22Rv1 (cell line): ENCODE results near the gene SPRN.
A peak's percentile ranks its signal among the peaks of the same experiment; 100 is the strongest.
"Not testable (repeated sequence)": the region's sequence is repeated elsewhere in the genome, so short reads cannot be mapped to it uniquely, and the experiment has no call there.

Experiments used
- H3K27ac ChIP-seq: fragments of 450-650 bp; 2 replicates; pipeline ENCODE4 v1.5.1; 2017
- ZFX ChIP-seq: fragments of 450-650 bp; IDR thresholded peaks from 2 replicates; pipeline ENCODE4 v1.6.1; 2017; ENCODE audit warnings: antibody characterized with exemption, borderline replicate concordance
- TF ChIP-seq, protein P1 (sequence below): fragments of 450-650 bp; IDR thresholded peaks from 2 replicates; pipeline ENCODE4 v1.5.1; 2017; ENCODE audit warnings: mild to moderate bottlenecking

Gene SPRN

DNA sequence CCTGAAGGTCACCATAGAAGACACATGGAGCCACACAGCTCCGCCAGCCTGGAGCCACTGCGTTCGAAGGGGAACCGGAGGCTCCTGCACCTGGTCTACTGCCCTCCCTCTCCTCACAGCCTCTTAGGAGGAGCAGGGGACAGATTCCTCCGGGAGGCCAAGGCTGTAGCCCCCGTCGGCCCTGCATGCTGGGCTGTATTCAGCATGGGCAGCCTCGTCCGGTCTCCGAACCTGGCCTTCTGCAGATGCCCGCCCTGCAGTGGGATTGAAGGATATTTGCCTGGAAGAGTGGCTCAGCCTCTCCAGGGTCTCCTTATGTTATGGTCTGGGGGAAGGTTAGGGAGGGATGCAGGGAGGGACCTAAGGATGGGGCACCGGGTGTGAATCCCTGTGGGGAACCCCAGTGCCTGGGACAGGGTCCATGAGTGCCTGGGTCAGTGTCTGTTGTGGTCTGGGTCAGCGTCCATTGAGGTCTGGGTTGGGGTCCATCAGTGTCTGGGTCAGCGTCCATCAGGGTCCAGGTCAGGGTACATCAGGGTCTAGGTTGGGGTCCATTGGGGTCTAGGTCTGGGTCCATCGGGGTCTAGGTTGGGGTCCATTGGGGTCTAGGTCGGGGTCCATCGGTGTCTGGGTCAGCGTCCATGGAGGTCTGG, 16.3 kb upstream of the SPRN start:
- no peak for TF ChIP-seq ZFX
- TF ChIP-seq, protein P1, sequence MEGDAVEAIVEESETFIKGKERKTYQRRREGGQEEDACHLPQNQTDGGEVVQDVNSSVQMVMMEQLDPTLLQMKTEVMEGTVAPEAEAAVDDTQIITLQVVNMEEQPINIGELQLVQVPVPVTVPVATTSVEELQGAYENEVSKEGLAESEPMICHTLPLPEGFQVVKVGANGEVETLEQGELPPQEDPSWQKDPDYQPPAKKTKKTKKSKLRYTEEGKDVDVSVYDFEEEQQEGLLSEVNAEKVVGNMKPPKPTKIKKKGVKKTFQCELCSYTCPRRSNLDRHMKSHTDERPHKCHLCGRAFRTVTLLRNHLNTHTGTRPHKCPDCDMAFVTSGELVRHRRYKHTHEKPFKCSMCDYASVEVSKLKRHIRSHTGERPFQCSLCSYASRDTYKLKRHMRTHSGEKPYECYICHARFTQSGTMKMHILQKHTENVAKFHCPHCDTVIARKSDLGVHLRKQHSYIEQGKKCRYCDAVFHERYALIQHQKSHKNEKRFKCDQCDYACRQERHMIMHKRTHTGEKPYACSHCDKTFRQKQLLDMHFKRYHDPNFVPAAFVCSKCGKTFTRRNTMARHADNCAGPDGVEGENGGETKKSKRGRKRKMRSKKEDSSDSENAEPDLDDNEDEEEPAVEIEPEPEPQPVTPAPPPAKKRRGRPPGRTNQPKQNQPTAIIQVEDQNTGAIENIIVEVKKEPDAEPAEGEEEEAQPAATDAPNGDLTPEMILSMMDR: no peak

DNA sequence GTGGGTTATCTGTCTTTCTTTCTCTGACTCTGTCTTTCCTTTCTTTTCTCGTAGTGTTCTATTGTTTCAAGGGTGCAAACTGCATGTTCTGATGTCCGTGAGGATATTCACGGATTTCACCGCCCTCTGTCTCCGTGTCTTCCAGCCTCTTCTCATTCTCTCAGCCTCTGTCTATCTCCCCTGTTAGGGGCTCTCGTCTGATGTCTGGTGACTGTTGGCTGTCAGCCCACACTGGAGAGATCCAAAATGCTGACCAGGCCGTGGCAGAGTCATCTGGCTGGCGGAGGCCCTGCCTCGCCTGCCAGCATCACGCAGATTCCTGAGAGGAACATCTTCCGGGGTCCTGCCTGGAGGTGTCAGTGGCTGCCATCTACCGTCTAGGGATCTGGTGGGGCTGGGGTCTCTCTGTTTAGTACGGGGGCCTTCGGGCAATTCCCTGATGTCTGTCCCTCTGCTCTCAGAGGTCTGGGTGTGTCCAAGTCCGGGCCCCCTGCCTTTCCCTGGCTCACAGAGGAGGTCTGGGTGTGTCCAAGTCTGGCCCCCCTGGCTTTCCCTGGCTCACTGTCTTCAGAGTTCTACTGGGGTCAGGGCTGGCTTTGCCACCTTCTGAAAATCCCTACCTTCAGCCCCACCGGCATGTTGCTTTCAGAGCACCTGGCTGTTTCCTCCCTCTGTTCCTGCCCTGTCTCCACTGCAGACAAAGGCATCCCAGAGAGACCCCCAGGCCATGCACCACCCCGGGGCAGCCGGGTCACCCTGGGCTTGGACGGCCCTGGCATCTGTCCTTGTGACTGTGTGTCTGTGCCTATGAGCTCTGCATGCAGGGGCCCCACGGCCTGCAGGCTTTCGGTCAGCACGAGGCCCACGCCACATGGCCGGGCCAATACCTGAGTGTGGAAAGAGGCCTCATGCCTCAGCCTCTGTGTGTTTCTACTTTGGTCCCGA, 15.4 kb upstream of the SPRN start:
- no peak for TF ChIP-seq ZFX
- TF ChIP-seq, protein P1: no peak
- no peak overlapping the region for H3K27ac ChIP-seq

More for the DNA sequence above, 16.3 kb upstream of the SPRN start:
- H3K27ac ChIP-seq: no peak overlapping the region

DNA sequence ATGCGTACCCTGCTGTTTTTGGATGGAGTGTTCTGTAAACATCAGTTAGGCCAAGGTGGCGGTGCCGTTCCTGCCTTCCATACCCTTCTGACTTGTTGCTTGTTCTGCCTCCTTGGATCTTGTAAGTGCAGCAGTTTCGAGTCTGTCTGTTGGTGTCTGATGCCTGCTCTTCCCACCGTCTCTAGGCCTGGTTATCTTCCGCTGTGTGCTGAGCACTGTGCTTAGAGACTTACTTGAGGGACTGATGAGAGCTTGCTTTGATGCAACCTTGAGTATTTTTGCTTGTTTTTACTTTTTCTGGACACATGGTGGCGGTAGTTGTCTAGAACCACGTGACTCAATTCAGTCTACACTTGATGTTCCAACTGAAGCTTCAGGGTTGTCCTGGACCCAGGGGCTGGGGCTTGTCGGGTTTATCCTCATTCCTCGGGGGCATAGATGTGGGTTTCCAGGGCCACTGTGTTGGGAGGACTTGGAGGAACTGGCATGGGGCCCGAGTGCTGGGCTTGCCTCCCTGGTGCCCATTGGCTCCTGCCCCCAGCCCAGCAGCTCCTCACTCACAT, 14.4 kb upstream of the SPRN start:
- TF ChIP-seq, protein P1: peak; percentile 68
- no peak for TF ChIP-seq ZFX
- no peak overlapping the region for H3K27ac ChIP-seq

DNA sequence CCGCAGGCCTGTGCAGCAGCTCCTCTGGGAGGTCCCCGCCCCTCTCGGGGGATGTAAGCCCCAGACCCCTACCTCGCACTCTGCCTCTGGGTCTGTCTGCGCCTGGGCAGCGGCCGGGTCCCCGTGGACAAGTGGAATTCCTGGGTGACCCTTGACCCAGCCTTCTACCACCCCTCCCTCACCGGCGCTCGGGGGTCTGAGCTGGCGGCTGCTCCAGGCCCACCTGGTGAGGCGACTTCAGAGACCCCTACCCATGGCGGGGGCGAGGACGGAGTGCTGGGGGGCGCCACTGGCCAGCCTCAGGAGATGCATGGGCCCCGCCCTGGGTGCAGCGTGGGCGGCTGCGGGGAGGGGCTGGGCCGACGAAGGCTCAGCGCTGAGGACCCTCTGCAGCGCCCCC, 8.4 kb upstream of the SPRN start:
- not testable (repeated sequence) for H3K27ac ChIP-seq

DNA sequence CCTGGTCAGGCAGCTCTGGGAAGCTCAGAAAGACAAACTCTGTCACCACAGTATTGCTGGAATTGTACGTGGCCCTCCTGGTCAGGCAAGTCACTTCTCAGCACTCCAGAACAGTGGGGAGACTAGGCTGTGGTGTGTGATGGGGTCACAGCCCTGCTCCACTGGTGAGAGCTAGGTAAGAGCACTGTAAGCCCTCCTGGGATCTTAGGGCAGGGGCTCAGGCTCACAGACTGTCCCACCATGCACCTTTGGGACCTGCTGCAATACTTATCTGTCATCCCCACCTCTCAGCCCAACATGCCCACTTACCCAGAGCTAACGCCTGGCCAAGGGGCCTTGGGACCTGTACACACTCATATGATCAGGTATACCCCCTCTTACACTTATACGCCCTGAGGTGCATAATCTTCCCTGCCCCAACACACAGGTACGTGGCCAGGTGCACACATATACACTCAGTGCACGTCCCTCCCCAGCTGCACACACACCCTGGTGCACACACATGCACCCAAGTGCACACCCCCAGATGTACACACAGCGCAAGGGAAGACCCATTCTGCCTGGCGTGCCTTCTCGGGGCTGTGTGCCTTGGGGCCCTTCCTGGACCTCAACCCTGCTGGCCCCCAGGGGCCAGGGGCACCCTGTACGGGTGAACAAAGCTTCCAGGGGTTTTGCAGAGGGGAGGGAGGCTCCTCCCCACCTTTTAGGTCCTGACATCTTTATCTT, 7.6 kb upstream of the SPRN start:
- not testable (repeated sequence) for H3K27ac ChIP-seq

DNA sequence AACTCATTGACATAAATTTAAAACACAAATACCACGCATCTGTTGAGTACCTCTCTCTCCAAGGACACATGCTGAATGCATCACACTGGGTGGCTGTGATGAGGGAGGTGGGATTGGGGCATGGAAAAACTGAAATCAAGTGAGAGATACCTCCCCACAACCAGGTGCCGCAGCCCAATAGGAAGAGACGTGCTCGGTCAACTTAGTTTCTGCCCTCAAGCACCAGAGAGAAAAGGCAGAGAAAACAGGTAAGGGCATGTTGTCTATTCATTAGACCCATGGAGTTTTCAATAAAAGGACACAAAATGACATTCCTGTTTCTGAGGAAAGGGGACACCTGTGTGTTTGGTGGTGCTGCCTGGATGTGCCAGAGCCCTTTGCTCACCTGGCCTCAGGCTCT, 5.1 kb upstream of the SPRN start:
- H3K27ac ChIP-seq: not testable (repeated sequence)

DNA sequence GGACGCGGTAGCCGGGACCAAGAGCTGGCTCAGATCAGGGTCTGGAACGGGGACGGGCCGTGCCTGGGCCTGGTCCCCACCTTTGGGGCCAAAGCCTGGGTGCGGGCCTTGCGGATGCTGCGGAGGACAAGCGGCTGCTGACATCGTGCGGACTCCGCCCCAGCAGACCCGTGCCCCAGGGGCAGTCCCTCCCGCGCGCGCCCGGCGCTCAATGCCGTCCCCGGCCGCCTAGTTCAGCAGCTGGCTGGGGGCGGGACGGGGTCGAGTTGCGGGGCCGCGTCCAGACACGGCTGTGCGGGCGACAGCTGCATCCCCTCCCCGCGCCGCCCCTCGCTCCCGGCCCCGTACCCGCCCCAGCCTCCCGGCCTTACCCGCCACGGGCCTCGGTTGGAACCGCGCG, 323 bp downstream of the SPRN start:
- not testable (repeated sequence) for H3K27ac ChIP-seq

DNA sequence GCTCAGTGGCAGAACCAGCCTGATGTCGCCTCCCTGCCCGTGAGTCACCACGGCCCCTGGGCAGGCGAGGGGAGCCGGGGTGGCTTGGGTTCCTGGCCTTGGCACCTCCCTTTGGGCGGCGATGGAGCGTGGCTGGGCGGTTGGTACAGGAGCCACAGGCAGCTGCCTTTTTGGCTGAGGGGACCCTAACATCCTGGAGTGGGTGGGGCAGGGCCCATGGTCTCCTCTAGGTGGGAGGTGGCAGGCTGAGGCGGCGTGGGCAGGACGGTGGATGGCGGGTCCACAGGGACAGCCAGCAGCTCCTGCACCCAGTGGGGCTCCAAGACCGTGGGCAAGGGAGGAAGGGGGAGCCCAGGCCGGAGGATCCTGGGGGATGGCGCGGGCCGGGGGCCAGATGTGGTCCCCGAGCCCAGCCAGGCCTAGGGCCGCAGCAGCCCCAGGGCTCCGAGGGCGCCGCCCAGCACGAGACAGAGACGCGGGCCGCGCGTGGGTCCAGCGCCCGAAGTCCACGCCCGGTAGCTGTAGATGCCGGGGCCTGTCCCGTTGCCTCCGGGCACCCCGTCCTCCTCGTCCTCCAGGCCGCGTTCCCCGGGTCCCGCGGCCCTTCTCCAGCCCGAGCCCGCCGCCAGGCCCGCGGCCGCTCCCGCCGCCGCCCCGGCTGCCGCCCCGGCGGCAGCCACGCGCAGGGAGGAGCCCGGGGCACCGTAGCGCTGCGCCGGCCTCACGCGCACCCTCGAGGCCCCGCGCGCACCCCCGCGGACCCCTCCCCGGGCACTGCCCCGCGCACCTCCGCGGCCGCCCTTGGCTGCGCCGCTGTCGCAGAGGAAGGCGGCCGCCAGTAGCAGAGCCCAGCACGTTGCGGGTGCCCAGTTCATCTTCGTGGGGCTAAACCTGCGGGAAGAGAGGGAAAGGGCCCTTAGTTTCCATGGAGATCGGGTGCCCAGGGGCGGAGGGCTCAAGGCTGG, 1.3 kb downstream of the SPRN start:
- H3K27ac ChIP-seq: no peak overlapping the region
- no peak for TF ChIP-seq ZFX

DNA sequence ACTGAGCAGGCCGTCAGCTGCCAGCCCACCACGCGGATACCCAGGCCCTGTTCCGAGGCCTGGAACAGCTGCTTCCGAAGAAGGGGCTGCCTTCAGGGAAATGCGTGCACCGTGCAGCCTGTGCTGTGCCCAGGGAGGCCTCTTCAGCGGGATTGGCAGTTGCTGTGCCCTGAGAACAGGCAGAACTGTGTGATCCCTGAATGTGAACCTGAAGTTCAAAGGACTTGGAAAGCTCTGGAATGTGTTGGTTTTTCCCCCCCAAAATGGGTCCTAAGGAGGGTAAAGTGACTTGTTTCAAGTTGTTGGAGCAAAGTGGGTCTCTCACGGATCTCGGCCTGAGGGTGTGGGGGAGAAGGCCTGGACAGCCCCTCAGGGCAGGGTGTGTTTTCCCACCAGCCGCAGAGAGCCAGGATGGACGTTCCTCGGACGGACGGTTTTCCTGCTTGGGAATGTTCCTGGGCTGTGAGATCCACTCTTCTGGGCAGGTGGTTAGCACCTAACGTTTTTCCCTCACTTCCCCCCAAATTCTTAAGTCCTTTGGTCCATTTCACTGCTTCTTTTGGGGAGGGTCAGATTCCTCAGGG, 2.1 kb downstream of the SPRN start:
- TF ChIP-seq, protein P1: no peak
- no peak for TF ChIP-seq ZFX

More for the DNA sequence above, 2.1 kb downstream of the SPRN start:
- no peak overlapping the region for H3K27ac ChIP-seq
